ENCODE results near the gene SPPL3. TPM values are rescaled to one million over a fixed set of nuclear protein-coding genes. Genes with fewer than 3 reads are reported as not detected.

The SPPL3 gene
- total and polyA plus RNA-seq, 4 donors, result 7.4 to 12.6 (median 8.7) TPM

DNA sequence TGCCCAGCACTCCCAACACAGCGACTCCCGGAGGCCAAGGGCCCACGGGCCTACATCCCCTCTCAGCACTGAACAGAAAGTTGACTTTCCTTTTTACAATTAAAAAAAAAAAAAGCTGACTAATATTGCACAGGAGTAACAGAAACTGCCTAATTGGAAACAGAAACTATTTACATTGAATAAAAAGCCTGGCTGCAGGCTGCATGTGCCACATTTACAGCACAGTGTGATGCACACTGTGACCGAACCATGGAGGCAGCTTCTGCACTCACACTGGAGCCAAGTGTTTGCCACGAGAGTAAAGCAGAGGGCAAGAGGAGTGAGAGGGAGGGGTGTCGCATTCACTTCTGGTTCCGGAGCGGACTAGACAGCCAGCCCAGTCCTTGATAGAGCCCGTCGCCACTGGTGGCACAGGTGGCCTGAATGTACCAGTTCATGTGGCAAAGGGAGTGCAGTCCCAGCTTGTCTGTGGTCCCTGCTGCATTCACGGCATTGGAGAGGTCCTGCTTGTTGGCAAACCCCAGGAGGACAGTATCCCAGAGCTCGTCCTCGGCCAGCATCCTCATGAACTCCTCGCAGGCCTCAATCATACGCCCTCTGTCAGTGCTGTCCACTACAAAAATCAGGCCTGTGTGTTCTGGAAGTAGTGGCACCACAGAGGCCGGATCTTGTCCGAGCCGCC lies 59.2 kb downstream of the SPPL3 start:
- no peaks in the 10 kb centered on the region for H3K9me3 ChIP-seq (ENCODE audit: control insufficient read depth in 4 of 4, low read length in 3 of 4)
- WGBS, result 91% methylated on average over 18 of the region's 18 CpGs
- H3K9ac ChIP-seq (ENCODE audit: low read depth in 1 of 2, low read length in 2 of 2), result peak overlapping the region in 1 of 2 donors; percentile 39
- no peak for DNase-seq (ENCODE audit: low spot score)
- H3K27me3 ChIP-seq (ENCODE audit: control insufficient read depth in 4 of 4, insufficient read depth in 4 of 4, low read length in 3 of 4), result no peaks in the 10 kb centered on the region
- H3K27ac ChIP-seq (ENCODE audit: low read depth in 1 of 2, low read length in 2 of 2), result peak overlapping the region; percentile 52 to 64
- H3K4me3 ChIP-seq (ENCODE audit: low read depth in 1 of 3, low read length in 3 of 3), result no peak overlapping the region
- no peak for TF ChIP-seq FOXA1 (IDR thresholded peaks at IDR 0.05)
- no peak for TF ChIP-seq HNF4A (conservative IDR thresholded peaks at IDR 0.05)
- no peak for TF ChIP-seq YY1 (IDR thresholded peaks at IDR 0.05)
- TF ChIP-seq RXRA (IDR thresholded peaks at IDR 0.05), result no peak
- TF ChIP-seq HNF4G (IDR thresholded peaks at IDR 0.05), result no peak
- TF ChIP-seq RAD21 (IDR thresholded peaks at IDR 0.05), result no peak
- TF ChIP-seq TAF1 (conservative IDR thresholded peaks at IDR 0.05), result no peak
- TF ChIP-seq, protein P1, sequence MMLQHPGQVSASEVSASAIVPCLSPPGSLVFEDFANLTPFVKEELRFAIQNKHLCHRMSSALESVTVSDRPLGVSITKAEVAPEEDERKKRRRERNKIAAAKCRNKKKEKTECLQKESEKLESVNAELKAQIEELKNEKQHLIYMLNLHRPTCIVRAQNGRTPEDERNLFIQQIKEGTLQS (IDR thresholded peaks at IDR 0.05), result no peak
- TF ChIP-seq CTCF (IDR thresholded peaks at IDR 0.05; ENCODE audit: low read depth, low read length, missing input control), result no peak
- TF ChIP-seq, protein P2, sequence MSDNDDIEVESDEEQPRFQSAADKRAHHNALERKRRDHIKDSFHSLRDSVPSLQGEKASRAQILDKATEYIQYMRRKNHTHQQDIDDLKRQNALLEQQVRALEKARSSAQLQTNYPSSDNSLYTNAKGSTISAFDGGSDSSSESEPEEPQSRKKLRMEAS (IDR thresholded peaks at IDR 0.05), result no peak
- no peak for TF ChIP-seq FOXA2 (IDR thresholded peaks at IDR 0.05)
- no peak for TF ChIP-seq NR2F2 (IDR thresholded peaks at IDR 0.05)
- peaks cover 6 to 32% (median 23%) of the 10 kb centered on the region in 4 donors for H3K4me1 ChIP-seq (ENCODE audit: control insufficient read depth in 4 of 4, insufficient read depth in 4 of 4, low read length in 3 of 4)
- peaks cover 0 to 1% (median 0%) of the 10 kb centered on the region in 4 donors for H3K36me3 ChIP-seq (ENCODE audit: control insufficient read depth in 4 of 4, insufficient read depth in 3 of 4, low read depth in 1 of 4, low read length in 3 of 4)

DNA sequence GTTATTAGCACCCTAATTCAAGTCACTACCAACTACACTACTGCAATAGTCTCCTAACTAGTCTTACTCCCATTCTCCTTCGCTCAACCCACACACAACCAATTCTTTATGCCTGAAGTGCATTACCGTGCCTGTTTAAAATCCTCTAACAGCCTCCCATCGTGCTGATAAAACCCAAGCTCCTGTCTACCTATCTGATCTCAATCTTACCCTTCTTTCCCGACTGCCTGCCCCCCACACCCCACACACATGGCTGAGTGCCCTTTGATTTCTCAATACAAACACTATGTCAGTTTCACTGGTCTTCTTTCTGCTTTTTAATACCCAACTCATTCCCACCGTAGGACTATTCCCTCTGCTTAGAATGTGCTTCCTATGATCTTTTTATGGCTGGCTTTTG lies 59.9 kb downstream of the SPPL3 start:
- no peak overlapping the region for H3K4me3 ChIP-seq (ENCODE audit: low read depth in 1 of 3, low read length in 3 of 3)
- H3K36me3 ChIP-seq (ENCODE audit: control insufficient read depth in 4 of 4, insufficient read depth in 3 of 4, low read depth in 1 of 4, low read length in 3 of 4), result peaks cover 0 to 1% (median 0%) of the 10 kb centered on the region in 4 donors
- no peaks in the 10 kb centered on the region for H3K9me3 ChIP-seq (ENCODE audit: control insufficient read depth in 4 of 4, low read length in 3 of 4)
- peak overlapping the region; percentile 52 to 64 for H3K27ac ChIP-seq (ENCODE audit: low read depth in 1 of 2, low read length in 2 of 2)
- no peak for DNase-seq (ENCODE audit: low spot score)
- TF ChIP-seq CTCF (IDR thresholded peaks at IDR 0.05; ENCODE audit: low read depth, low read length, missing input control) (no peak), HNF4A (conservative IDR thresholded peaks at IDR 0.05) (peak in 1 of 2 donors; percentile 23), NR2F2 (IDR thresholded peaks at IDR 0.05) (no peak), GABPA (IDR thresholded peaks at IDR 0.05 in 1 of 2, conservative IDR thresholded peaks at IDR 0.05 in 1 of 2) (no peak), FOXA1 (IDR thresholded peaks at IDR 0.05) (no peak), REST (IDR thresholded peaks at IDR 0.05) (no peak), RXRA (IDR thresholded peaks at IDR 0.05) (peak in 1 of 2 donors; percentile 14)
- H3K4me1 ChIP-seq (ENCODE audit: control insufficient read depth in 4 of 4, insufficient read depth in 4 of 4, low read length in 3 of 4), result peaks cover 6 to 32% (median 22%) of the 10 kb centered on the region in 4 donors
- 51% methylated on average over 5 of the region's 5 CpGs for WGBS
- H3K27me3 ChIP-seq (ENCODE audit: control insufficient read depth in 4 of 4, insufficient read depth in 4 of 4, low read length in 3 of 4), result no peaks in the 10 kb centered on the region
- H3K9ac ChIP-seq (ENCODE audit: low read depth in 1 of 2, low read length in 2 of 2), result peak overlapping the region in 1 of 2 donors; percentile 39

All from liver (tissue), 9 donors.